Stimulated activated CD8-positive, alpha-beta memory T cell treated with anti-CD3 and anti-CD28 coated beads, Interleukin-2, amount 100 ng/mL, for 1 hour (primary cell): ENCODE results near the gene CORO7.

Source experiments
- DNase-seq, 2 donors: peaks; one replicate each; pipeline ENCODE4 v3.0.0-alpha.2; 2020; ENCODE audit warnings: low read depth in 2 of 2

CORO7 gene

DNA sequence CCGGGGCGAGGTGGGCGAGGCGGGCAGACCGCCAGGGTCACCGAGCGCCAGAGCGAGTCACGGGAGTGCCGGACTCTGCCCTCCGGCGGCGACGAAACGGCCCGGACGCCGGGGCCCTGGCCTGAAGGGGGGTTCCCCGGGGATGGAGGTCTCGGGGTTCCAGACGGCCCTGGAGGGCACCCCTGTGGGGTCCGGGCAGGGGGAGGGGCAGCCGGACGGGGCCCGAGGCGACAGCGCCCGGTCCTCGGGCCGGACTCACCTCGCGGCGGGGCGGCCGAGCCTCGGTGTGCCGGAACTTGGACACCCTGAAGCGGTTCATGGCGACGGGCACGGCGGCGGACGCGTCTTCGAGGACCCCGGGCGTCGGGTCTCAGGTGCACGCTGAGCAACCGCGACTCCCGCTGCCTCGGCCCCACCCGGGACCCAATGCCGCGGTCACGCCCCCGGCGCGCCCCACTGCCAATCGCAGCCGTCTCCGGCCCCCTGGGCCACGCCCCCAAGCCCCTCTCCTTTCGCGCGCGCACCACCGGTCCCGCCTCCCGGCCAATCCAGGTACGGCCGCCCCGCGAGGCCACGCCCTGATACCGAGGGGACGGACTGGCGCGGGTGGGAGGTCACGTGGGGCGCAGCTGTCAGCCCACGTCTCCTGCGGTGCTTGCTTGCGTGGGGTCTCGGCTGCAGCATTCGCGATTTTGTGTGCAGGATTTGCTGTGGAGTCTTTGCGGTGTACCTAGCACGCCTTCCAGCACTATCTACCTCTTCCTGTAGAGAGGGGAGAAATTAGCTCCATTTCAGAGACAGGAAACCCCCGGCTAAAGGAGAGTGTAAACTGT lies at the start of gene CORO7:
Gene CORO7 (minus strand): TSS at position 397 of the 833 bp plus-strand sequence. CDS start 78 bp downstream, at position 319.
- DNase-seq: peak; percentile 98 to 99

DNA sequence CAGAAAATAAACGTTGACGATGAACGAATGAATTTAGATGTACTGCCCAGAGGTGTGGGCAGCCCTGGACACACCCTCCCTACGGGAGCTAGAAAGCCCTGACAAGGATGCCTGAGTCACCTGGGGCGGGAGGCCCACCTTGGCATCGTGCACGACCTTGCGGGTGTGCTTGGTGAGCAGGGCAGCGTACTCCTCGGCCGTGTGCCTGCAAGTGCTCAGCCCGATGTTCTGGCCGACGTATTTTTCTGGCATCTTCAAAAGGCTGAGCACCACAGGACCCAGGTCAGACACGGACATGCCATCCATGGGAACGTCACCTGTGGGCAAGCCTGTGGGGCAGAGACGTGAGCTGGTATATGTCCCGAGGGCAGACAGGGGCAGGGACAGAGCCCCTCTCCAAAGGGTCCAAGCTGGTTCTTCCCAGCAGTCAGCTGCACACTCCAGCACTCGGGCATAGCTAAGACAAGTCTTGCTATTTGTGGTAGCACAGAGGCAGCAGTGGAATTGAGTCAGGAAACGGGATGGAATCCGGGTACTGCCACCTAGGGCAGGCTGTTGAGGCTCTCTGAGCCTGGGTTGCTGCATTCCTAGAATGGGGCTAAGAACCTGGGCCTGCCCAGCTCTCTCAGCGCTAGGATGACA lies 47.2 kb upstream of the CORO7 start:
- no peak for DNase-seq

DNA sequence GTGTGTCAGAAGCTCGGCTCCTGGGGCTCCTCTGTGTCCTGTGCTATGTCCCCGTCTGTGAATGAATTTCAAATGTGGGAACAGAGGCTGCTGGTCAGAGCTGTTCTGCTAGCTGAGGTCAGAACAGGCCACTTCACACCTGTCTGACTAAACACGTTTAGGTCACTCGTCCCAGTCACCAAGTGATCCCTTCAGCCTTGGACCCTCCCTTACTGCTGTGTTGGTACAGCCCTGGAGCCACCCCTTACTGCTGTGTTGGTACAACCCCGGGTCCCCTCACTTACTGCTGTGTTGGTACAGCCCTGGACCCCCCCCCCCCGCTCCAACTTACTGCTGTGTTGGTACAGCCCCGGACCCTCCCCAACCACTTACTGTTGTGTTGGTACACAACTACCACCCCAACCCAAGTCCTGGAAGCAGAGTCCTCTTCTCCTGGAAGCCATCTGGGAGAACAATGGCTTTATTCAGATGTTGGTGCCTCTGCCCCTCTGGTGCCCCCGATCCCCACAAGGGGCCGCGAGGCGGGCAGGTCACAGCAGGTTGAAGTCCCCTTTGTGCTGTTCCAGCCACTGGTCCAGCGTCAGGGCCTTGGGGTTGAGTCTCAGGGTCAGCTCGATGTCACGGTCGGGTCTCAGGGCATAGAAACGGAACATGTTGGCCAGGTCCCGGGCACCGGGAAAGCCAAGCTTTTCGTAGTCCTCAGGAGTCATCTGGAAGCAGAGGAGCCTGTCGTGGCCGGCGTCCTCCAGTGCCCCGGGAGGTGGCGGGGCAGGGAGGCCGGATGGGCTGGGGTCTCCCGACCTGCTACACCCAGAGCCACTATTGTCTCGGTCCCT lies 45.1 kb upstream of the CORO7 start:
- DNase-seq: no peak

DNA sequence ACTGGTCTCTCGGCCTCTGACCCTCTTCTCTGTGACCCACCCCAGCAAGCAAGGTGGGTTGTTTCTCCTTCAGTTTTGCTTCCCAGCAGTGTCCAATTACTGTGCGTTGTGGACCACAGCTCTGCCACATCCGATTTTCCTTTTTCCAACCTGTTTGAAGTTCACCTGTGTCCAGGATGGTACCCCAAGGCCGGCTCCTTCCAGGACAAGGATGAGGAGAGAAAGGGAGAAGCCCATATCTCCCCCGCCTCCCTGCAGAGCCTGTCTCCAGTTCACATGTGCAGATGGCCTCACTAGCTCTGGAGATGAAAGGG lies 44.5 kb upstream of the CORO7 start:
- no peak for DNase-seq

DNA sequence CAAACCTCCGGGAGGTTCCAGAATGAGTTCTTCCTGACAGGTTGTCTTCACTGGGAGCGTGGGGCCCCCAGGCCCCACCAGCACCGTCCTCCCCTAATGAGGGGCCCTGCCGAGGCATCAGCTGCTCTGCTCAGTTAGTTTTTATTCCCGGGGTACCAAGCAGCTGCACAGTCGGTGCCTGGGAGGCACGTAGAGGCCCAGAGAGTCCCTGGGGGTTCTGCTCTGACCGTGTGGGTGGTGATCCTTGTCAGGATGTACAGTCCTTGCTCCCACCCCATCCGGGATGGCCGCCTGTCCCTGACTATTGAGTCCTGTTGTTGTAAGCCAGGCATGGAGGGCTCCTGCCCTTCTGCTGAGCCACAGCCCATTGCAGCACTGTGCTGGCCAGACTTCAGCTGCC lies 39.6 kb upstream of the CORO7 start:
- no peak for DNase-seq

DNA sequence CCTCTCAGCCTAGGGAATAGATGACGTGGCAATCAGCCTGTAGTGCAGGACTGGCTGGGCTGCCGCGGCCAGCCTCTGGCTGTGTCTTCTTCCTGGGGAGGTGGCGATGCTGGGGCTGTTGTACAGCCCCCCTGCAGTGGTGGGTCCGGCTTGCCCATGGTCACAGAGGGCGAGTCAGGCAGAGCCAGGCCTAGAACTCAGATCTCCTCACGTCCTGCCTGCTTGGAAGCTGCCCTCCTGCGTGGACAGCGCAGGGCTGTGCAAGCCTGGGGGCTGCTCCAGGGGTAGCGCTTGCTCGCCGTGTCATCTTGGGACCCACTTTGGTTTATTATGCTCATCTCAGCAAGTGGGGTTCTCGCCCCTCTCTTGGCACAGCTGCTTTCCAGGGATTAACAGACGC lies 38.7 kb upstream of the CORO7 start:
- DNase-seq: no peak

DNA sequence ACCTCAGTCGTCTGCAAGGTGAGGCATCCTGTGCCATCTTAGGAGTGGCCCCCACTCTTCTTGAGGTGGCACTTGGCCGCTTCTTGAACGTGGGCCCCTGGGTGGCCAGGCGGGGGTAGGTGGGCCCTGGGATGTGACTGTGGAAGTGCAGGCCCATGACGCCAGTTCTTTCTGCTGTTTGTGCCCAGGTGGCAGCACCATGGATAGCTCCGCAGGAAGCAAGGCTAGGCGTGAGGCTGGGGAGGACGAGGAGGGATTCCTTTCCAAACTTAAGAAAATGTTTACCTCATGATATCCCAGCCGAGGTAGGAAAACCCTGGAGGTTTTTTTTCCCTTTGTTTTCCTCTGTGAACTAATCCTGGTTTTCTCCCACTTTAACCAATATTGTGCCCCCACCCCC lies 38.2 kb upstream of the CORO7 start:
- DNase-seq: no peak

DNA sequence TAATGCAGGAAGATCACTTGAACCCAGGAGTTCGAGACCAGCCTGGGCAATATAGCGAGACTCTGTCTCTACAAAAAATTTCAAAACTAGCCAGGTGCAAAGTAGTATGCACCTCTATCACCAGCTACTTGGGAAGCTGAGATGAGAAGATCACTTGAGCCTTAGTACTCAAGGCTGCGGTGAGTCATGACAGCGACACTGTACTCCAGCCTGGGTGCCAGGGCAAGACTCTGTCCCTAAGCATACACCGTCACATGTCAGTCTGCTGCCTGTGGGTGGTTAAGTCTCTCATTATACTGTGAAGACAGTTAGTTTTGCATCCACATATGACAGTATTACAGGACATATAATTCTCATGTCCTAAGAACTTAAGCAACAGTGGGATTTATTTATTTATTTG lies 36.3 kb upstream of the CORO7 start:
- no peak for DNase-seq

DNA sequence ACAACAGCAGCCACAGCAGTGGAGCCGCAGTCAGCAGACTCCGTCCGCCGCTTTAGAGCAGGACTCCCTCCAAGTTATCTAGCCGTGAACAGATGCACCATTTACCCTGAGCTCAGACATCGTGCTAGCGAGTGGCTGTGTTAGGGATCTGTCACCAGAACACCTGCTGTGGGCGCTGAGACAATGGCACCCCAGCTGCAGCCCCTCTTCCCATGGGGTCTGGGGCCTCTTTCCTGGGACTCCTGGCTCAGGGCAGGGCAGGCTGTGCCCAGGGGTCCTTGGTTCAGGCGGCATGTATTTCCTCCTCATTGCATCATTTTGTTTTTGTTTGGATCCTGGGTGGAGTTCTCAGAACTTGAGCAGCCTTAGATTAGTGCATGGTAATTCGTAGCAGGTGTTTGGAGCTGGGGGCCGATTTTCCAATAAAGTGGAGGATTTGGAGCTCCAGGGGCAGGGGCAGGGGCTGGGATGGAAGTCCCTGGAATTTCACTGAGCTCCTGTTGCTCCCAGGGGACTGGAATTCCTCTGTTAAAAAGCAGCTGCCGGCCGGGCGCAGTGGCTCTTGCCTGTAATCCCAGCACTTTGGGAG lies 34.6 kb upstream of the CORO7 start:
- DNase-seq: no peak

DNA sequence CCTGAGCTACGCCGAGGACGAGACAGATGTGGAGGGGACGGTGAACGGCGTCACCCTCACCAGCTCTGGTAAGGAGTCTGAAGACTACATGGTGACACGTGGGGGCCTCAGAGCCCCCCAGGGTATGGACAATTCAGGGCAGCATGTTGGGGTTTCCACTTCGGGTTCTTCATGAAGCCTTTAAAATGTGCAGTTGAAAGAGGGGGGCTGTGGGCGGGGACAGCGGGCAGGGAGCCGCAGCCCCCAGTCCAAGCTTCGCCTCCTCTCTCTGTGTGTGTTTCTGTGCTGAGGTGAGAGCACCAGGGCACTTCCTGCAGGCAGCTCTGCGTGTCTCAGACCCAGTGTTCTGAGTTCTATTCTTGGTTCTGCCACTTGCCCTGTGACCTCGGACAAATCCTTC lies 34.0 kb upstream of the CORO7 start:
- no peak for DNase-seq

DNA sequence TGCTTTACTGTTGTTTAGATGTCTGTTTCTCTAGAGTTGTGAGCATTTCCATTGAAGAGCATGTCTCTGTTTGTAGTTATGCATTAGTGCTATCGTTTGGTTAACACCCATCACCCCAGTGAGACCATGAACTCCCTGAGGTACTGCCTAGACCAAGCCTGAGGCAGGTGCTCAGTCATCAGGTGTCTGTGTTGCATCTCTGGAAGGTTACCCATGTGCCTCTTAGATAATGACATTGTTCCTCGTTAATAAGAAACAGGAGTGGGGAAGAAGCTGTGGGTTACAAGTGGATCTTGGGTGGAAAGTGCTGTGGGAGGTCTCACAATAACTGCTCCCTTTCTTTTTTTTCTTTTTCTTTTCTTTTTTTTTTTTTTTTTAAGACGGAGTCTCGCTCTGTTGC lies 27.6 kb upstream of the CORO7 start:
- DNase-seq: no peak

DNA sequence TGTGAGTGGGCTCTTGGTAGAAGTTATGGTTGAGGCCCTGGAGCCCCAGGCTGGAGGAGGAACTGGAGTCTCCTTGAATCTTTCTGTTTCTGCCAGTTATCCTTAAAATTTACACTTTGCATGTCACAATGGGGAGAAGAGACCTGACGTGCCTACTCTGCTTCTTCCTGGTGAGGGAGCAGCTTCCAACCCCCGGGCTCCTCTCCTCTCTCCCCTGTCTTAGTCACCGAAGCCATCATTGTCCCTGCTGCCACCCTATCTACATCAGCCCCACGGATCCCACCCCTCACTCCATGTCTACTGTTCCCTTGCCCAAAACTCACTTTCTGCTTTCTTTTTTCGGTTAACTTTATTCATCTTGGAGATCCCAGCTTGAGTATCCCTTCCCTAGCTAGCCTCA lies 26.9 kb upstream of the CORO7 start:
- DNase-seq: no peak

DNA sequence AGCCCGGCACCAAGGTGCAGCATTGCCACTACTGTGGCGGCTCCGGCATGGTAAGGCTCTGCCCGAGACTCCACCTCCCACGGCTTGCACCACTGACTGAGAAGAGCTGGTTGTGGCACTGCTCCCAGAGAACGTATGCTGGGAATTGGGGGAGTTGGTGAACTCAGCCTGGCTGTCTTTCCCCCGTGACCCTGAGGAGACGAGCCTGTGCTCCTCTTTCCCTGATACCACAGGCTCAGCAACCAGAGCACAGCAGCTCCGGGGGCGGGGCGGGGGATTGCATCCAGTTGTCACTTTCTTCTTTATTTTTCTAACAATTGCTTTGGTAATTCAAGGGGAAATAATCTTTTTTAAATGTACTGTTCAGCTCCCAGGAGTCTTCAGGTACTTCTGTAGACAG lies 26.0 kb upstream of the CORO7 start:
- no peak for DNase-seq

DNA sequence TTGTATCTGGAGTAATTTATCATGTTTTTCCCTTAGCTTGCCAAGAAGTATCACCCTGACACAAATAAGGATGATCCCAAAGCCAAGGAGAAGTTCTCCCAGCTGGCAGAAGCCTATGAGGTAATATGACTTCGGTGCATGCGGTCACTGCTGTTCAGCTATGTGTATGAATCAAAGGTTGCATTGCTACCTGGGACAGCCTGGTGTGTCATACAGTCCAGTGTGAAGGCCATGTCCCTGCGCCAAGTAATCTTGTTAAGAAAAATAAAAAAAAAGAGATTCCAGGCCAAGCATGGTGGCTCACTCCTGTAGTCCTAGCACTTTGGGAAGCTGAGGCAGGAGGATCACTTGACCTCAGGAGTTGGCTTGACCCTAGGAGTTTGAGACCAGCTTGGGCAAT lies 21.0 kb upstream of the CORO7 start:
- no peak for DNase-seq

DNA sequence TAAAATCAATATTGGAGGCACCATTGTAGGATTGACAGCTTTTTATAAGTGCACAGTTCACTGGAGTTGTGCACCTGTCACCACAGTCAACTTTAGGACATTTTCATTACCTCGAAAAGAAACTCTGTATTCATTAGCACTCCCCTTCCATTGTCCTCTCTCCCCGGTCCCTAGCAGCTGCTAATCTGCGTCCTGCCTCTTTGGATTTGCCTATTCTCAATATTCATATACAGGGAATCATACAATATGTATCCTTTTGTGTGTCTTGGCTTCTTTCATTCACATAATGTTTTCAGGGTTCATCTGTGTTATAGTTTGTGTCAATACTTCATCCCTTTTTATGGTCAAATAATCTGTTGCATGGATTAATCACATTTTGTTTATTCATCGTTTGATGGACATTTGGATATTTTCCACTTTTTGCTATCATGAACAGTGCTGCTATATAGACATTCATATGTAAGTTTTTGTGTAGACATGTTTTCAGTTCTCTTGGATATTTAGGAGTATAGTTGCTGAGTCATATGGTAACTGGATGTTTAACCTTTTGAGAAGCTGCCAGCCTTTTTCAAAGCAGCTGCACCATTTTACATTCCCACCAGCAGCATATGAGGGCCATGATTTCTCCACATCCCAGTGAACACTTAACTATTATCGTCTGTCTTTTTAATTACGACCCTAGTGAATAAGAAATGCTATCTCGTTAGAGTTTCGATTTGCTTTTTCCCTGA lies 19.1 kb upstream of the CORO7 start:
- no peak for DNase-seq

DNA sequence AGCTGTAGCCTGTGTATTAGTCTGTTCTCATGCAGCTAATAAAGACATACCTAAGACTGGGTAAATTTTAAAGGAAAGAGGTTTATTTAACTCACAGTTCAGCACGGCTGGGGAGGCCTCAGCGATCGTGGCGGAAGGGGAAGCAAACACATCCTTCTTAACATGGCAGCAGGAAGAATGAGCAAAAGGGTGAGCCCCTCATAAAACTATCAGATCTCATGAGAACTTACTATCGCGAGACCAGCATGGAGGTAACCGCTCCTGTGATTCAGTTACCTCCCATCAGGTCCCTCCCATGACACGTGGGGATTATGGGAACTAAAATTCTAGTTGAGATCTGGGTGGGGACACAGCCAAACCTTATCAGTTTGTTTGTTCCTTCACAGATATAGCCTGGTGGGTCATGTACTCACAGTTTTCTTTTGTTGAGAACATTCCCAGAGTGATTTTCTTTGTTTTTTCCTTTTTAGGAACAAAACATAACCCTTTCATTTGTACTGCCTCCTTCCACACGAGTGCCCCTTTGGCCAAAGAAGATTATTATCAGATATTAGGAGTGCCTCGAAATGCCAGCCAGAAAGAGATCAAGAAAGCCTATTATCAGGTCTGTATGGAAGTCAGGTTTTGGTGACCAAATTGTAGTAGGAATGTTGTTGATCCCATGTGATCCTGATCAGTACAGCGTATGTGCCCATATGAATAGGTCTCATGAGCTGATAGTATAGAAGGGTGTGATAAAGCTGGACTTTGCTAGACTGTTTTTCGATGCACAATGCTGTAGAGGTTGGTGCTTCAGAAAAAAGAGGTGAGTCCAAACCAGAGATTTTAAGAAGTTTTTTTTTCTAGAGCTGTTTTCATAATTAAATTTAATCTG lies 17.8 kb upstream of the CORO7 start:
- DNase-seq: no peak

DNA sequence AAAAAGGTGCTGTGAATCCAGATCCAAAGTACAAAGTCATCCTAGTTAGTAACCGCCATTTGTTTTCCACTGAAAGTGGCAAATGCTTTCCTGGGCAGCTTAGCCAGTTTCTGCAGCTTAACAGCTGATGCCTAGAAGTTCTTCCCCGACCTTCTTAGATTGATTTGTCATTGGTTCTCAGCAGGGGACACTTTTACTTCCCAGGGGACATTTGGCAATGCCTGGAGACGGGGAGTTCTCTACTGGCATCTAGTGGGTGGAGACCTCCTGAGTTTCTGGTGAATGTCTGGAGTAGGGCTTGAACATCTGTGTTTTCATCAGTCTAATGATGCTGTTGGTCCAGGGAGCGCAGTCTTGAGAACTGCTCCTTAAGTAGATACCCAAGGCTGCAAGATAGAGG lies 16.8 kb upstream of the CORO7 start:
- no peak for DNase-seq

DNA sequence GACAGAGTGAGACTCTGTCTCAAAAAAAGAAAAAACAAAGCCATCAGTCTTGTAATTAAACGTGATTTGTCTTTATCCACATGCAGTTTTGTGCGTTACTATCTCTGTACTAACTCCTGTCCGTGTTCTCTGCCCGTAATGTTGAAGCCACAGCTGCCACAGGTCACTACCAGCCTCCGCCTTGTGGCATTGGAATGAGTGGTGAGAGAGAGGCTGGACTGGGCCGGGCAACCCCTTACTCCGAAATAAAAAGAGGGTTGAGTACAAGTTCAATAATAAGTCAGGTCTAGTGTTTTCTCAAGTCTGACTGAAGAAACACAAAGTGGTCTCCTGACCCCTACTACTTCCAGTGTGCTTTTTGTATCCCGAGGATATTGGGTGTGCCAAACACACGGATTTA lies 14.6 kb upstream of the CORO7 start:
- no peak for DNase-seq

DNA sequence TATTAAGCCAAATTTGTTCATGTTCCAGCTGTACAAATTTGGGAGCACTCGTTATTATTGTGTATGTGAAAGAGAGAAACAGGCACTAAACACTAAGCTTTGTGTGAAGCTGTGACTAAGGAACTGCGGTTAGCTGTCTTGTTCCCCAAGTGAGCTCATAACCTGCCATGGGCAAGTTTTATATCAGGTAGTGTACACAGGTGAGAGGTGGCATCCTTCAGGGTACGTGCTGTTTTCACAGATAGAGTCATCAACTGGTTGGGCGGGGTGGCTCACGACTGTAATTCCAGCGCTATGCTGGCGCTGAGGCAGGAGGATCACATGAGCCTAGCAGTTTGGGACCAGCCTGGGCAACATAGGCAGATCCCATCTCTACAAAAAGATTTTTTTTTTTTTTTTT lies 12.1 kb upstream of the CORO7 start:
- DNase-seq: no peak

DNA sequence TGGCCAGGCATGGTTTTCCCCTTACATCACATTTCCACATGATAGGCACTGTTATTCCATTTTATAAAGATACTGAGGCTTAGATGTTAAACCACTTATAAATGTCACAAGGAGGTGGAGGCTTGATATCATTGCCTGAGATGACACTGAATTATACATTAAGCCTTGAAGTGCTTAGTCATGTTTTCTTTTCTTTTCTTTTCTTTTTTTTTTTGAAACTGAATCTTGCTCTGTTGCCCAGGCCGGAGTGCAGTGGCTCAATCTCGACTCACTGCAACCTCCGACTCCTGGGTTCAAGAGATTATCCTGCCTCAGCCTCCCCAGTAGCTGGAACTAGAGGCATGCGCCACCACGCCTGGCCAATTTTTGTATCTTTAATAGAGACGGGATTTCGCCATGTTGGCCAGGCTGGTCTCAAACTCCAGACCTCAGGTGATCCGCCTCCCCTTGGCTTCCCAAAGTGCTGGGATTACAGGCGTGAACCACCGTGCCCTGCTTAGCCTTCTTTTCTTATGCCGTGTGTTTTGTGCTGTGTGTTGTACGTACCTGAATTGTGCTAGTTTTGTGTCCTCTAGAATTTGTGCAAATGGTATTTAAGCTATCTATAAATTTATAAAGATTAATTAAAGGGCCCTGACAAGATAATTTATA lies 10.5 kb upstream of the CORO7 start:
- no peak for DNase-seq
